Measurements from ENCODE around the gene CSN3.
A peak's percentile ranks its signal among the peaks of the same experiment; 100 is the strongest.
"Not testable (repeated sequence)": the region's sequence is repeated elsewhere in the genome, so short reads cannot be mapped to it uniquely, and the experiment has no call there.

The CSN3 gene

GRCh38 chr4:70242297-70242696, at the start of gene CSN3:
Gene CSN3 (plus strand): TSS chr4:70242597. CDS start chr4:70244820, 2,223 bp downstream.
- not testable (repeated sequence) for DNase-seq

GRCh38 chr4:70192895-70193294, 49.5 kb upstream of the CSN3 start:
- DNase-seq: no peak

DNA sequence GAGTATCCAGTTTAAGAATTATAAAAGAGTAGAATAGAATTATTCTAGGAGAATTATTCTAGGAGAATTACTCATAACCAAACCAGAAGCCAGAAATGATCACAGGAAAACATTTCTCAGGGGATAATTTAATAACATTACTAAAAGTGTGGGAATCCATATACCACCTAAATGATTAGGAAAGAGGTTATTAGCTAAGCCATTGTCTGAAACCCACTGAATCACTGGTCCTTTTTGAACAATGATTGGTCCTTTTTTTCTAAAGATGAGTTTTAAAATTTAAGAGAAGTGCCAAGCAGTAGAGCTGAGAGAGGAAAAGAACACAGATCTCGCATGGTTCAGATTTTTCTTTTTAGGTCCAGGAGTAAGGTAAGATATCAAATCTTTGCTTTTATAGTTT, 47.0 kb upstream of the CSN3 start, which contains the start of gene ODAM:
ODAM (plus strand) TSS at position 301 of the 400 bp plus-strand sequence. CDS start 819 bp downstream, outside the sequence.
- no peak for DNase-seq

DNA sequence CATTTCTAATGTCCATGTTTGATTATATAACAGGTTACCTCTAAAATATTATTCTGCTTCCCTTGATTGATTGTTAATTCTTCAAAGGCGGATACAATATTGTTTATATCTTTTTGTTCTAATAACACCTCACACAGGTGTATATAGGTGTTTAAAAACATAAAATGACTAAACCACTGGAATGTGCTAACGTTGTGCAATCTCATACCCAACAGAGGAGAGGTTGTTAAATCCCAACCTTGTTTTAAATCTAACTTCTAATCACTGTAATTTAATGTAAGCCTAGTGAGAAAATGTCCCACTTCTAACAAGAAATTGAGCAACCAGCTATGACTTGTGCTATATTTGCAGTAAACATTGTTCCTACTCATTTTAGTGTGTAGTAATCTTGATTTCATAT, 45.5 kb upstream of the CSN3 start:
- DNase-seq: no peak

DNA sequence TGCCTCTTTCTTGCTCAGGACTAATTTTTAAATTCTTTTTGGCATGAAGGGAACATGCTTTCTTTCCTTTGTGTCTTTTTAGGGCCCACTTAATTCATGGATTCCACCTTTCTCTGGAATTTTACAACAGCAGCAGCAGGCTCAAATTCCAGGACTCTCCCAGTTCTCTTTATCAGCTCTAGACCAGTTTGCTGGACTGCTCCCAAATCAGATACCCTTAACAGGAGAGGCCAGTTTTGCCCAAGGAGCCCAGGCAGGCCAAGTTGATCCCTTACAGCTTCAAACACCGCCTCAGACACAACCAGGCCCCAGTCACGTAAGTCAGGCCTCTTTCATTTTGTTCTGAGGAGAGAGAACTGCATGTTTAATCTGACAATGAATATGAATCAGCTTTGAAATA, 44.6 kb upstream of the CSN3 start:
- no peak for DNase-seq

DNA sequence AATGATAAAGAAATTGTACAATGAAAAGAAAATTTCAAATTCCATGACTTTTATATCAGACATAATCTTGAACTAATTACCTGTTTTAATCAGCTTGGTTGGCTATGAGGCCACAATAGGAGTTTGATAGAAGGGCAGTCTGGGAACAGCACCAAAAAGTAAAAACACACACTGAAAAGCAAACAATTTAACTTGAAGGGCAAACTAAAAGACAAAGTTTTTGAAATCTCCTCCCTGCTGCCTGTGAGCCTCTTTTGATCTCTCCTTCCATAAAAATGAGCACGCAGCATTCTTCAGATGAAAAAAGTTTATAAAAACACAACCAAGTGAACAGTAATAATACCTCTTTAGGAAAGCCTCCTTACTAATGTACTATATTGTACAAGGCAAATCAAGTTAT, 38.8 kb upstream of the CSN3 start:
- no peak for DNase-seq

- not testable (repeated sequence) for DNase-seq
Measured at GRCh38 chr4:70212752-70213151, 29.6 kb upstream of the CSN3 start.

- peak; percentile 35 for DNase-seq
Measured at GRCh38 chr4:70216109-70216508, 26.3 kb upstream of the CSN3 start.

- not testable (repeated sequence) for DNase-seq
Measured at GRCh38 chr4:70216550-70216949, 25.8 kb upstream of the CSN3 start.

DNA sequence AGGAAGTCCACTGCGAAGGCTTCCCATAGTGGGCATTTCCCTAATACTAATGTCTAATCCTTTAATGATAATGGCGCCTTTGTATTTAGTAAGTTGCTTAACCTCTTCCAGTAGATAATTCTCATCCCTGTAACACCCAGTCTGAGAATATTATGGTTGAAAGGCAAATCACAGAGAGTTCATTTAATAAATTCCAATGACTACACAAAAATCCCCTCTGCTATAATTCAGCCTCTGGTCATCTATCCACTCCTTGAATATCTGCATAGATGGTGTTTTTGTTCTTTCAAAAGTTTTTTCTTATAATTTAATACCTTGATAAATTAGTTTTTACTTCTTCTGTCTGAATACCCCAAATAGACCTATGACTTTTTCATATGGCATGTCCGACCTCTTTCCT, 21.0 kb upstream of the CSN3 start:
- DNase-seq: not testable (repeated sequence)

DNA sequence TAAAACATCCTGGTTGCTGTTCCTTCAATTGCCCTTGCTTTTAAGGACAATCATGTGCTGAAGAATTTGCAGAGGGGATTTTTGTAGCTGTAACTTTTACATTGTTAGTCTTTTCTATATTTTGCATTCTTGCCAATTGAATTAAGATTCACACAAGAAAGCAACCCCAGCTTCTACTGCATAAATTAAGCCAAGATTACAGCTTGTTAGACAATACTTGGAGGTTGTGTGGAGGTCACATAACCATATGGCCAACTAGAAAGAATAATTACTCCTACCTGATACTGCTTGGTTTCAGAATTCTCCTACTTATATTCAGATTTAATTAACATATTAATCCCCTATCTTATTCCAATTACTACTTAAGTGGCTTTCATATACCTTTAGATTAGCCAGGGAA, 20.6 kb upstream of the CSN3 start:
- peak; percentile 86 for DNase-seq

DNA sequence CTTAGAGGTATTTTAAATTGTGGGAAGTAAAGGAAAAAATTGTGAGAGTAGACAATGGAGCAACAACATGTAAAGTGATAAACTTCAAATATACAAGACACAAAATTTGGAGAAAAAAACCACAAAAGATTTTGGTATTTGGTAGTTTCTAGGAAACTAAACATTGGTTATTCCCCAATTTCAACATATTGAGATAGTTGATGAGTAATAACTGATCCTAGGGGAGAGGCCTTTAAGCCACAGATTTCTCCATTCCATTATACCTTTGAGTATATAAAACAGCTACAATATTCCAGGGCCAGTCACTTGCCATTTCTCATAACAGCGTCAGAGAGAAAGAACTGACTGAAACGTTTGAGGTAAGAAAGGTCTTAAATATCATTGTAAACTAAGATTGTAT, 16.6 kb upstream of the CSN3 start, which contains the start of gene FDCSP:
FDCSP (plus strand) TSS at position 301 of the 400 bp plus-strand sequence. CDS start 5,071 bp downstream, outside the sequence.
- no peak for DNase-seq

DNA sequence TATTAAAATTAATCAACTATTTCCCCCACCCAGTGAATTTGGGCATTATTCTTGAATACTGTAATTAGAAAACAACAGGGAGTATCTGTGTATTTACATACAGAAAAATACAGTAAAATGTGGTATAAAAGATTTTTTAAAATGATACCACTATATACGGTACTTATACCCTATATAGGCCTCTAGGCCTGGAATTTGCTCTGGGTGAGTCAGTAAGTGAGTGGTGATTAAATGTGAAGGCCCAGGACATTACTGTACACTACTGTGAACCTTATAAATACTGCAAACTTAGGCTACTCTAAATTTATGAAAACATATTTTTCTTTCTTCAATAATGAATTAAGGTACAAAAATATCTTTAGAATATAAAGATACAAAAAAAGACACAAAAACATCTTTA, 6.3 kb upstream of the CSN3 start:
- no peak for DNase-seq

GRCh38 chr4:70239131-70239883, 3.1 kb upstream of the CSN3 start:
- DNase-seq: no peak

DNA sequence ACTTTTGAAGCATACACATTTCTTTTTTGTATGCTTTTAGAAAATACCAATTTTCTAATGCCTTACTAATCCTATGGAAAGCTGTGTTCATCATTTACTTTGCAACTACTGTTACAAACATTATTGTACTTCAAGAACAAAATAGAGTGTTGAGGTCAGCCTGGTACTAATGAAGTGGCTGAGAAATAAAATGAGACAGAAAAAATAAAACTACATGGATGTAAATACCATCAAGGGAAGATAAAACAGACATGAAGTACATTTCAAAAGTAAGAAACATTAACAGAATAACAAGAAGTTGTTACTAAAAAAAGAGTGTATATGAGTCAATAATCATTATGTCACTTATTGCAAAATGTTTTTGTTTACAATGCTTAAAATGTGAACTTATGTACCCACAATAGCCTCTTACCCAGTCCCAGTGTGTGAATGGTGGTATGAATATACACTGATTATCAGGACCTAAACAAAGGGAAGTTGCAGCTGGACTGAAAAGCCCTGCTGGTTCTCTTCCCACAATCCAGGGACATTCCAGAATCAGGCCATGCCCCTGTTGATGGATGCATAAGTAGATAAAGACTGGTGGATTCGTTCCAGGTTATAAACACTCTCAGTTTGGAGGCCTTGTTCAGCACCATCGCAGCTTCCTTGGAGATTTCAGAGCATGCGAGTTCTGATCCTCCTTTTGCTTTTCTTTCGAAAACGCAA, 2.4 kb upstream of the CSN3 start:
- no peak for DNase-seq

DNA sequence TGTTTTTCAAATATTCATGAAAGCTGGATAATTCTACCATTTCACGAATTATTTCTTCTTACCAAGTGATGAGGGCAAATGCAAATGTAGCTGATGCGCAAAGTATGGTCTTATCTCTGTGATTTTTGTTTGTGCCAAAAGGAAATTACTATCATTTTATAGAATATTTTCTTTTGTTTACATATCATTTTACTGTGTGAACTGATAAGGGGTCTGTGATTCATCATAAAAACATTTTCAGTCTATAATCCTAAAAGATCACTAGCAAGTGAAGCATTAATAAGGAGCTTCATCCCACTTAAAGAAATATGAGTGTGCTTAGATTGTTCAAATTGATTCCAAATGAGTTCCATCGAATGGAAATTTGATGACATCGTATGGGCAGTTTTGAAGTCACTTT, 694 bp downstream of the CSN3 start:
- DNase-seq: no peak

- no peak for DNase-seq
Measured at GRCh38 chr4:70251250-70251944, 9.0 kb downstream of the CSN3 start.

- DNase-seq: no peak
Measured at GRCh38 chr4:70251945-70252277, 9.5 kb downstream of the CSN3 start.

- no peak for DNase-seq
Measured at GRCh38 chr4:70269674-70270073, 27.3 kb downstream of the CSN3 start.

- no peak for DNase-seq
Measured at GRCh38 chr4:70277121-70277520, 34.7 kb downstream of the CSN3 start.

- DNase-seq: no peak
Measured at GRCh38 chr4:70280567-70280966, 38.2 kb downstream of the CSN3 start.

GRCh38 chr4:70288651-70289050, 46.3 kb downstream of the CSN3 start:
- DNase-seq: no peak

DNA sequence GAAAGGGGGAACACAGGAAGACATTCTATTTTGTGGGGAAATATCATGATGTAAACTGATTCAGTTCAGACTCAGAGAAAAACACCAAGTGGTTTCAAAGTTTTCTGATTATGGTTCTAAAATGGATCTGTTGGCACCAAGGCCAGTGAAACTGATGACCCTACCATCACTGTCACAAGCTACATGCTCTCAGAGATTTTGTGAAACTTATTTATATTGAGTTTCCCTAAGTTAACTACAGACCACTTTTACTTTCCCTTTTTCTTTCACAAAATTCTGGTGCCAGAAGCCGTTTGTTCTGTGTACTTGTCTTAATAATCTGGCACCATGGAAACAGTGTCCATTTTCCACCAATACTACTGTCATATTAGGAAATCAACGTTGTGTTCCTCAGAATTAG, 48.9 kb downstream of the CSN3 start:
- no peak for DNase-seq

- DNase-seq: no peak
Measured at GRCh38 chr4:70297576-70297975, 55.2 kb downstream of the CSN3 start.

Data from NCI-H524 treated with DMSO at 0.1 percent for 48 hours (cell line).